ENCODE data around the gene MAP4K2. TPM values are rescaled to one million over a fixed set of nuclear protein-coding genes. Genes with fewer than 3 reads are reported as not detected.

Gene MAP4K2
- total and polyA plus RNA-seq, 2 of the 4 experiments (the other 2 are of a cell fraction), result 11.7 to 16.6 TPM

DNA sequence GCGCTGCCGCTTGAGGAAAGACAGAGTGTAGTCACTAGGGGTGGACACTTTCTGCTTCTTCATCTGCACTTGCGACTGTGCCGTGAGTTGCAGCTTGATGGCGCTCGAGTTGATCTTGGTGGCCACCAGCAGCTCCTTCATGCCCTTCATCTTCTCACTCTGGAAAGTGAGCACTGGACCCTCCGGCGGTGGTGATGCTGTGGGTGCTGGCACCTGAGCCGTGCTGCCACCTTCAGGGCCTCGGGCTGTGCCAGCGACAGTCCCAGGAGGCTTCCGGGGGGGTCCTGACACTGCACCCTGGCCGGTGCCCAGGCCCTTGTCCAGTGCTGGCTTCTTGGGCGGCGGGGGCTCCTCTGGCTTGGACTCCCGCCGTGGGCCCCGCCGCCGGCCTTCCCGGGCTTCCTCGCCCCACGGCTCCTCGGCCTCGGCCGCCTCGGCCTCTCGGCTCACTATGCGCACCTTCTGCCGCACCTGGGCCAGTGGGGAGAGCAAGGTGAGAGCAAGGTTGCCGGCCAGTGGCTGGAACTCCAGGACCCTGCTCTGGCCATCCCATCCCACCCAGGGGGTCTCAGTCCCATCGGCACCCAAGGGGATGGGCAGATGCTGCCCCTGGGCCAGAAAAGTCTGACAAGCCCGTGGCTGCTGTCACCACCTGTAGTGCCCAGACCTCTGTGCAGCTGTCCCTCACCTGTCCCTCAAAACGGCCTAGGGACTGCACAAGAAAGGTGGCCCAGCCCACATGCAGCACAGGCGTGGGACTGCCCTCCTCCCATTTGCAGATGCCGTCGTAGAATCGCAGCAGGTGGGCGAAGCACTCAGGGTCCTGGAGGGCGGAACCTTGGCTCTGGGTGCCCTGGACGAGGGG, 1.6 kb upstream of the MAP4K2 start:
- intact Hi-C loops (cut with micrococcal nuclease), result no loop called here
- H3K18ac ChIP-seq (ENCODE audit: low read depth, low read length), result no peak overlapping the region
- no peak overlapping the region for H2BK120ac ChIP-seq (ENCODE audit: low read depth, low read length)
- peaks cover 4 to 40% of the 10 kb centered on the region in 2 experiments; a peak in 3 of 4 replicates for H3K79me1 ChIP-seq (ENCODE audit: low read depth in 1 of 2, low read length in 2 of 2)
- no TSS peak for BruUV-seq (replicated peaks)
- WGBS, 2 experiments (ENCODE audit: extremely low coverage in 2 of 2, insufficient read length in 1 of 2), result 94% methylated on average over 16 of the region's 41 CpGs; no CpG with 5 or more reads in 1 of the 2 experiments
- CTCF ChIA-PET, result interaction anchor here (0.6 to 1.0 kb wide), 2 partner anchors 22 to 552 kb away, joined by 3 to 6 read pairs; no protein-coding TSS in a partner anchor
- no peak overlapping the region for H2AK5ac ChIP-seq (ENCODE audit: low read depth, low read length)
- peaks cover 21% of the 10 kb centered on the region for H3K9me1 ChIP-seq (ENCODE audit: insufficient read depth, low read length)
- H3K23ac ChIP-seq (ENCODE audit: low read depth, low read length), result no peak overlapping the region
- POLR2A ChIA-PET (ENCODE audit: unreplicated experiment), result no interaction called here
- H3K36me3 ChIP-seq (ENCODE audit: control insufficient read depth, insufficient read depth, low read length), result peaks cover 27% of the 10 kb centered on the region
- dilution Hi-C loops (cut with HindIII; ENCODE audit: low sequenced_read_pairs, unreplicated experiment), result no loop called here
- no peak overlapping the region for H2AFZ ChIP-seq (replicated peaks; ENCODE audit: low read length, poor library complexity)
- no peak overlapping the region for H3K14ac ChIP-seq (replicated peaks; ENCODE audit: low read depth, low read length)
- H2BK20ac ChIP-seq (ENCODE audit: low read depth, low read length), result no peak overlapping the region
- H3K4me2 ChIP-seq (ENCODE audit: low read depth, low read length), result no peak overlapping the region
- H3K9ac ChIP-seq (ENCODE audit: low read depth, low read length), result no peak overlapping the region
- H3K27ac ChIP-seq (ENCODE audit: insufficient read depth, low read length), result no peak overlapping the region
- no peak for DNase-seq
- no peak overlapping the region for H4K91ac ChIP-seq (ENCODE audit: insufficient read depth, low read depth, low read length)
- H2AK9ac ChIP-seq (replicated peaks; ENCODE audit: low read depth, low read length, poor library complexity), result peak overlapping the region; percentile 52
- no peak for ATAC-seq (ENCODE audit: low read depth)
- H2BK15ac ChIP-seq (ENCODE audit: low read depth, low read length), result no peak overlapping the region
- H2BK5ac ChIP-seq (ENCODE audit: low read depth, low read length, poor library complexity, severe bottlenecking), result no peak overlapping the region
- H3K56ac ChIP-seq (ENCODE audit: extremely low read depth, insufficient read depth, low read length), result no peak overlapping the region
- no peak overlapping the region for H4K8ac ChIP-seq (ENCODE audit: low read depth in 2 of 2, low read length in 2 of 2)
- in situ Hi-C loops (cut with MboI; ENCODE audit: low sequenced_read_pairs), result no loop called here
- peaks cover 14% of the 10 kb centered on the region for H3K4me1 ChIP-seq (ENCODE audit: control insufficient read depth, insufficient read depth, low read length)
- H3K27me3 ChIP-seq (ENCODE audit: control insufficient read depth, insufficient read depth, low read length), result no peaks in the 10 kb centered on the region
- H3K9me3 ChIP-seq (ENCODE audit: control insufficient read depth, insufficient read depth, low read length), result no peaks in the 10 kb centered on the region
- no peak overlapping the region for H3K4ac ChIP-seq (ENCODE audit: low read depth, low read length)
- H4K5ac ChIP-seq (ENCODE audit: low read depth, low read length), result no peak overlapping the region
- H4K20me1 ChIP-seq (ENCODE audit: insufficient read depth, low read length), result no peaks in the 10 kb centered on the region
- no peak overlapping the region for H3K4me3 ChIP-seq (ENCODE audit: insufficient read depth, low read depth, low read length)
- TF ChIP-seq, protein P1, sequence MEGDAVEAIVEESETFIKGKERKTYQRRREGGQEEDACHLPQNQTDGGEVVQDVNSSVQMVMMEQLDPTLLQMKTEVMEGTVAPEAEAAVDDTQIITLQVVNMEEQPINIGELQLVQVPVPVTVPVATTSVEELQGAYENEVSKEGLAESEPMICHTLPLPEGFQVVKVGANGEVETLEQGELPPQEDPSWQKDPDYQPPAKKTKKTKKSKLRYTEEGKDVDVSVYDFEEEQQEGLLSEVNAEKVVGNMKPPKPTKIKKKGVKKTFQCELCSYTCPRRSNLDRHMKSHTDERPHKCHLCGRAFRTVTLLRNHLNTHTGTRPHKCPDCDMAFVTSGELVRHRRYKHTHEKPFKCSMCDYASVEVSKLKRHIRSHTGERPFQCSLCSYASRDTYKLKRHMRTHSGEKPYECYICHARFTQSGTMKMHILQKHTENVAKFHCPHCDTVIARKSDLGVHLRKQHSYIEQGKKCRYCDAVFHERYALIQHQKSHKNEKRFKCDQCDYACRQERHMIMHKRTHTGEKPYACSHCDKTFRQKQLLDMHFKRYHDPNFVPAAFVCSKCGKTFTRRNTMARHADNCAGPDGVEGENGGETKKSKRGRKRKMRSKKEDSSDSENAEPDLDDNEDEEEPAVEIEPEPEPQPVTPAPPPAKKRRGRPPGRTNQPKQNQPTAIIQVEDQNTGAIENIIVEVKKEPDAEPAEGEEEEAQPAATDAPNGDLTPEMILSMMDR (conservative IDR thresholded peaks at IDR 0.05; ENCODE audit: low read depth, low read length), result no peak
- TF ChIP-seq POLR2A (IDR thresholded peaks at IDR 0.05; ENCODE audit: low read depth, low read length) (no peak), RAD21 (IDR thresholded peaks at IDR 0.05; ENCODE audit: low read length) (no peak), MAZ (IDR thresholded peaks at IDR 0.05; ENCODE audit: borderline replicate concordance, low read depth, low read length) (no peak), NFE2L2 (IDR thresholded peaks at IDR 0.05; ENCODE audit: low read depth, low read length) (no peak), RFX5 (IDR thresholded peaks at IDR 0.05; ENCODE audit: low read depth, low read length) (no peak), CEBPB (IDR thresholded peaks at IDR 0.05; ENCODE audit: low read depth, low read length) (no peak), FOS (IDR thresholded peaks at IDR 0.05; ENCODE audit: low read depth, low read length) (no peak), SMC3 (IDR thresholded peaks at IDR 0.05; ENCODE audit: low read depth, low read length) (no peak), ELK1 (IDR thresholded peaks at IDR 0.05; ENCODE audit: borderline replicate concordance, low read depth, low read length) (no peak), RCOR1 (IDR thresholded peaks at IDR 0.05; ENCODE audit: insufficient replicate concordance, low read length) (no peak)

Measured in IMR-90 (cell line).